Ovary (tissue), 9 donors: Measurements from ENCODE around the gene ASPN. TPM values are rescaled to one million over a fixed set of nuclear protein-coding genes. Genes with fewer than 3 reads are reported as not detected.

Source experiments
- DNase-seq, 5 donors: peaks; one replicate each; pipeline ENCODE4 v3.0.0-alpha.2; 2019 to 2020
- H3K27ac ChIP-seq, 2 donors: fragments of 200-600 bp; one replicate each; pipeline versions ENCODE4 v1.5.1 to v1.8.0; 2019 to 2022
- H3K27me3 ChIP-seq: fragments of 200-600 bp; one replicate; pipeline ENCODE4 v1.8.0; 2022
- H3K36me3 ChIP-seq: fragments of 200-600 bp; sonication (generic); one replicate; pipeline ENCODE4 v1.5.1; 2019
- H3K4me1 ChIP-seq: one replicate; pipeline ENCODE4 v1.8.1; 2013; ENCODE audit warnings: mild to moderate bottlenecking, moderate library complexity; ENCODE audit not compliant: insufficient read depth
- H3K4me3 ChIP-seq: fragments of 200-600 bp; sonication (generic); one replicate; pipeline ENCODE4 v1.5.1; 2017
- H3K9me3 ChIP-seq, 2 donors: fragments of 200-600 bp in 1 of 2; sonication (generic) in 1 of 2; one replicate each; pipeline versions ENCODE4 v1.5.1 to v1.8.1; 2013 to 2019; ENCODE audit warnings: mild to moderate bottlenecking in 1 of 2, moderate library complexity in 1 of 2
- EP300 ChIP-seq: sonication (generic); formaldehyde crosslinking; IDR thresholded peaks from one replicate; pipeline ENCODE4 v1.6.1; 2017; ENCODE audit warnings: antibody characterized with exemption
- POLR2A ChIP-seq: fragments of 450-650 bp; IDR thresholded peaks from one replicate; pipeline ENCODE4 v1.6.1; 2017; ENCODE audit warnings: antibody characterized with exemption, mild to moderate bottlenecking, moderate library complexity
- whole genome bisulfite sequencing, 3 donors: extraction: QIAGEN DNeasy Blood & Tissue Kit in 1 of 3; methylation state at CpG; one replicate each; pipeline versions ENCODE4 v1.1.5 to v1.1.7; 2013 to 2017; 5-methylcytosine and 5-hydroxymethylcytosine counted together
- intact Hi-C, 4 donors: fragments of 100-400 bp; cut with DNase I; formaldehyde crosslinking; loops; one replicate each; pipeline versions ENCODE4 v1.11.0 to v1.15.1; 2022 to 2023
- polyA plus RNA-seq, 2 donors: library from polyadenylated mRNA; stranded (reverse); fragments of 200-250 nt in 1 of 2; fragments of 350-450 nt in 1 of 2; fragmentation: Illumina TruSeq in 1 of 2; extraction: RNeasy Lipid Tissue Mini Kit (QIAGEN cat#74804) in 1 of 2; gene quantifications; one replicate each; pipeline ENCODE4 v1.2.3, GENCODE V29; 2013 to 2014
- total RNA-seq, 7 donors: library from RNA; depleted of rRNA in 2 of 7; stranded (reverse); fragments of >200 nt in 2 of 7; fragmentation: NEBNext Ultra II Directional in 3 of 7; extraction: Animal tissue kit (Norgen Biotek cat#: 25700) in 3 of 7; gene quantifications; one replicate each; pipeline versions ENCODE4 v1.1.0 to v1.2.4, GENCODE V29; 2016 to 2023
- TF ChIP-seq, protein P1 (sequence below), 3 donors: fragments of 450-650 bp in 2 of 3; fragments of 200-600 bp in 1 of 3; IDR thresholded peaks; one replicate each; pipeline versions ENCODE4 v1.5.1 to v1.8.0; 2016 to 2022; ENCODE audit warnings: antibody characterized with exemption in 3 of 3, mild to moderate bottlenecking in 1 of 3
- donor health status: DM: no; HTN: no; CAD: no; lungs with moderate emphysema.
- donor health status: DM: no; HTN: no; CAD: no.
- donor health status: Bipolar disorder and iron deficiency.
- donor health status: DM: yes; HTN: yes; CAD: no.
- donor health status: DM: no; HTN: no; CAD: no.
- donor health status: DM: yes; HTN: yes; CAD: no.

ASPN gene
- total and polyA plus RNA-seq, 9 donors, result 0.90 to 39.5 (median 4.5) TPM

DNA sequence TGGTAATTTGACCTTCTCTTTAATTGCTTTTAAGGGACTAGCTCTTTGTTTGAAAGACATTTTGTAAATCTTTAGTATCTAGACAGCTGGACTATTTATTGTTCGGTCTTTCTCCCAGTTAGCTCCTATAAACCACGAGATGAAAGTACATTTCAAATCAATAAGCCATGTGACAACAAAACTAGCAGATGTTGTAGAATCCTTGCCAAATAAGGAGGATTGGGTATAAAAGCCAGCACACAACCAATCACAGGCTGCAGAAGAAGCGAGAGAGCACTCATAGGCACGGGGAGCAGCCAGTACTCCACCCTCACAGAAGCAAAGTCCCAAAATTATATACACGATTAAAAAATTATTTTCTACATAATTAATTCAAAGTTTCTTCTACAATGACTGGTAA is 50.0 kb downstream of the ASPN start:
- intact Hi-C loops, result loop anchor here in 2 of 4 donors (5.0 to 10.0 kb wide), 2 partner anchors 80 to 202 kb away; no protein-coding TSS in a partner anchor
- Histone ChIP-seq H3K9me3 (no peaks in the 10 kb centered on the region), H3K27me3 (no peaks in the 10 kb centered on the region), H3K36me3 (no peaks in the 10 kb centered on the region), H3K4me1 (no peaks in the 10 kb centered on the region), H3K27ac (peak overlapping the region in 1 of 2 donors; percentile 35), H3K4me3 (no peak overlapping the region)
- no peak for TF ChIP-seq EP300
- TF ChIP-seq, protein P1, sequence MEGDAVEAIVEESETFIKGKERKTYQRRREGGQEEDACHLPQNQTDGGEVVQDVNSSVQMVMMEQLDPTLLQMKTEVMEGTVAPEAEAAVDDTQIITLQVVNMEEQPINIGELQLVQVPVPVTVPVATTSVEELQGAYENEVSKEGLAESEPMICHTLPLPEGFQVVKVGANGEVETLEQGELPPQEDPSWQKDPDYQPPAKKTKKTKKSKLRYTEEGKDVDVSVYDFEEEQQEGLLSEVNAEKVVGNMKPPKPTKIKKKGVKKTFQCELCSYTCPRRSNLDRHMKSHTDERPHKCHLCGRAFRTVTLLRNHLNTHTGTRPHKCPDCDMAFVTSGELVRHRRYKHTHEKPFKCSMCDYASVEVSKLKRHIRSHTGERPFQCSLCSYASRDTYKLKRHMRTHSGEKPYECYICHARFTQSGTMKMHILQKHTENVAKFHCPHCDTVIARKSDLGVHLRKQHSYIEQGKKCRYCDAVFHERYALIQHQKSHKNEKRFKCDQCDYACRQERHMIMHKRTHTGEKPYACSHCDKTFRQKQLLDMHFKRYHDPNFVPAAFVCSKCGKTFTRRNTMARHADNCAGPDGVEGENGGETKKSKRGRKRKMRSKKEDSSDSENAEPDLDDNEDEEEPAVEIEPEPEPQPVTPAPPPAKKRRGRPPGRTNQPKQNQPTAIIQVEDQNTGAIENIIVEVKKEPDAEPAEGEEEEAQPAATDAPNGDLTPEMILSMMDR (IDR thresholded peaks at IDR 0.05), result no peak
- no peak for TF ChIP-seq POLR2A
- WGBS, 3 donors, result 10 to 22% (median 12%) methylated on average over 5 of the region's 5 CpGs
- peak in 1 of 5 donors; percentile 39 for DNase-seq

DNA sequence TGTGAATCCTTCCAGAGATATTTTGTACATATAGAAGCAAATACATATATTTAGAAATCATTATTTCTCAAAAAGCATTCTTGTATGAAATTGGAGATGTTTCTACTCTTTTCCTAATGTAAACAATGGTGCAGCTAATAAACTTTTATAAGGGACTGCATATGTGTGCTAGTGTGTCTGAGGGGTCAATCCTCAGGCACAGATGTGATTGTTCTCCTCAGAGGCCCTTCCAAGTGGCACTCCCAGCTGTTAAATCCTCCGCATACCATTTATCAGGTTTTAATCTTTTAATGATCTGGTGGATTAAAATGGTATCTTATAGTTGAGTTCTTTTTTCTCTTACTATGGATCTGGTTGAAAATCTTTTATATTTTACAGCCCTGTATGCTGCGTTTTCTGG is 52.5 kb downstream of the ASPN start:
- Histone ChIP-seq H3K36me3 (no peaks in the 10 kb centered on the region), H3K27me3 (no peaks in the 10 kb centered on the region), H3K4me1 (peaks cover 6% of the 10 kb centered on the region), H3K9me3 (no peaks in the 10 kb centered on the region), H3K27ac (no peak overlapping the region), H3K4me3 (no peak overlapping the region)
- DNase-seq, result no peak
- WGBS, 3 donors, result 77 to 97% (median 95%) methylated on average over 2 of the region's 2 CpGs
- TF ChIP-seq EP300 (no peak), POLR2A (no peak)
- TF ChIP-seq, protein P1 (IDR thresholded peaks at IDR 0.05), result no peak
- intact Hi-C loops, result loop anchor here in 2 of 4 donors (5.0 to 10.0 kb wide), 3 partner anchors 78 to 205 kb away; no protein-coding TSS in a partner anchor

DNA sequence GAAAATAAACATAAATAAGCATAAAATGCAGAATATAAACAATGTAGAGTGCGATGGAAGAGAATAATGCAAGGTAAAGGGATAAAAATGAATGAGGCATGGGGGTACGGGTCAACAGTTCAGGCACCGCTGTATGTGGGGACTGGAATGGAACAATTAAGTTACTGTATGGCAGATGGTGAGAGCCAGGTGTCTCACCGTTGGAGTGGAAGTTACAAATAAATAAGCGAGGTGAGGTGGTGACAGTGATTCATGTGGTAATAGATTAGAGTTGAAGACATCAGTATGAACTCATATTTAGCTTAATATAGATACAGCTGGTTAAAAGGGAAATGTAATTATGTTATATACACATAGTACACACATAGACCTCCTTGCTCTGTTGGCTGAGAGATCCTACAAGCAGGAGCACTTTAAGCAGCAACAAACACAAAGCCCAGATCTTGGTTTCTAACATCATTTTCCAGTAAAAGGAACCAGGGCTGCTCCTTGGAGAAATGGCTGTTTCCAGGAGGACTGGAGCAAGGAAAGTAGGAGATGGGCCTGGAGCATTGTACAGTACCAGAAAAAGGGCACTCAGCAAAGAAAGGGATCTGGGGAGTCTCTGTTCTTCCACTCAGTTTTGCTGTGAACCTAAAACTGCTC is 55.7 kb downstream of the ASPN start:
- H3K4me3 ChIP-seq, result no peak overlapping the region
- intact Hi-C loops, result loop anchor here in 1 of 4 donors (5.0 kb wide), 1 partner anchor 84 kb away; no protein-coding TSS in a partner anchor
- peak overlapping the region in 1 of 2 donors; percentile 60 for H3K27ac ChIP-seq
- TF ChIP-seq EP300, result no peak
- TF ChIP-seq POLR2A, result no peak
- TF ChIP-seq, protein P1 (IDR thresholded peaks at IDR 0.05), result no peak
- no peaks in the 10 kb centered on the region for H3K27me3 ChIP-seq
- no peak for DNase-seq
- 58 to 64% (median 59%) methylated on average over 5 of the region's 5 CpGs for WGBS, 3 donors
- no peaks in the 10 kb centered on the region for H3K36me3 ChIP-seq
- peaks cover 7% of the 10 kb centered on the region for H3K4me1 ChIP-seq
- no peaks in the 10 kb centered on the region for H3K9me3 ChIP-seq

DNA sequence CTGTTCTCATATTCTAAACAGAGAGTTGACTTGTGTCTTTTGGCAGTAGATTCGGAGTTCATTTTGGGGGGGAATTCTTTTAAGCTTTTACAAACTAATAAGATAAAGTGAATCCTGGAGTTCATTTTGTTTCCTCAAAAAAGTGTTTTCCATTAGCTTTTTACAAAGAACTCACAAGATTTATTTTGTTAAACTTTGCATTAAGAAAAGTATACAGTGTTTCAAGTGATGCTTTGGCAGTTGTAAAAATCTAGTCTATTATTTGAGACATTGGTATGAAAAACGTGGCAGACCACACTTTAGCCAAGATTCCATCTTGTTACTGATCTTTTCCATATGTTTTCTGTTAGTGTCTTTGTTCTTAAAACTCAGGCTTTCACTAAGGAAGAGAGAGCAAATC is 56.8 kb downstream of the ASPN start:
- no peaks in the 10 kb centered on the region for H3K36me3 ChIP-seq

More for the DNA sequence above, 56.8 kb downstream of the ASPN start:
- Histone ChIP-seq H3K27me3 (no peaks in the 10 kb centered on the region), H3K27ac (peak overlapping the region in 1 of 2 donors; percentile 60), H3K9me3 (no peaks in the 10 kb centered on the region), H3K4me1 (peaks cover 8% of the 10 kb centered on the region), H3K4me3 (no peak overlapping the region)
- TF ChIP-seq EP300 (no peak), POLR2A (no peak)
- TF ChIP-seq, protein P1 (IDR thresholded peaks at IDR 0.05), result no peak
- 6 to 12% (median 11%) methylated on average over 2 of the region's 2 CpGs for WGBS, 3 donors
- intact Hi-C loops, result loop anchor here in 1 of 4 donors (5.0 kb wide), 1 partner anchor 83 kb away; no protein-coding TSS in a partner anchor
- no peak for DNase-seq
